NCI-H460 (cell line): ENCODE data around the gene ACMSD. TPM values are rescaled to one million over a fixed set of nuclear protein-coding genes. Genes with fewer than 3 reads are reported as not detected.
"Not testable (repeated sequence)": the region's sequence is repeated elsewhere in the genome, so short reads cannot be mapped to it uniquely, and the experiment has no call there.

Experiments
- DNase-seq: peaks from one replicate; pipeline ENCODE4 v3.0.0-alpha.2; 2016; ENCODE audit warnings: low read depth; ENCODE audit errors: extremely low read depth
- total RNA-seq: library from RNA; depleted of rRNA; stranded (reverse); fragments of >200 nt; shearing (Covaris generic); gene quantifications from 2 replicates; pipeline ENCODE4 v1.2.3, GENCODE V29; 2014

ACMSD gene
- total RNA-seq, 1 experiment from 2014 or later, result not detected

DNA sequence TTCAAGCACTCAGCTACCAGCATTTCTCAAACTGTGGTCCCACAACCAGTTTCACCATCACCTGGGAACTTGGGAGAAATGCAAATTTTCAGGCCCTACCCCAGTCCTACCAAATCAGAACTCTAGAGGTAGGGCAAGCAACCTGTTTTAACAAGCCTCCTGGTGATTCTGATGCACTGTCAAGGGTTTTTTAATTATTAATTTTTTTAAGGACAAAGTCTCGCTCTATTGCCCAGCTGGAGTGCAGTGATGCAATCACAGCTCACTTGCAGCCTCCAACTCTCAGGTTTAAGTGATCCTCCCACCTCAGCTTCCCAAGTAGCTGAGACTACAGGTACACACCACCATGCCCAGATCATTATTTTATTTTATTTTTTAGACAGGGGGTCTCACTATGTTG is 7.8 kb downstream of the ACMSD start:
- DNase-seq, result no peak

DNA sequence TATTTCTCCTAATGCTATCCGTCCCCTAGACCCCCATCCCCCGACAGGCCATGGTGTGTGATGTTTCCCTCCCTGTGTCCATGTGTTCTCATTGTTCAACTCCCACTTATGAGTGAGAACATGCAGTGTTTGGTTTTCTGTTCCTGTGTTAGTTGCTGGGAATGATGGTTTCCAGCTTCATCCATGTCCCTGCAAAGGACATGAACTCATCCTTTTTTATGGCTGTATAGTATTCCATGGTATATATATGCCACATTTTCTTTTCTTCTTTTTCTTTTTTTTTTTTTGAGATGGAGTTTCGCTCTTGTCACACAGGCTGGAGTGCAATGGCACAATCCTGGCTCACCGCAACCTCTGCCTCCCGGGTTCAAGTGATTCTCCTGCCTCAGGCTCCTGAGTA is 9.2 kb downstream of the ACMSD start:
- not testable (repeated sequence) for DNase-seq

GRCh38 chr2:134852518-134852917 is 14.1 kb downstream of the ACMSD start:
- DNase-seq, result no peak

- DNase-seq, result no peak
These were observed 17.3 kb downstream of the ACMSD start for GRCh38 chr2:134855709-134856108.

GRCh38 chr2:134858245-134858644 is 19.8 kb downstream of the ACMSD start:
- no peak for DNase-seq

GRCh38 chr2:134861173-134861572 is 22.8 kb downstream of the ACMSD start:
- DNase-seq, result no peak

DNA sequence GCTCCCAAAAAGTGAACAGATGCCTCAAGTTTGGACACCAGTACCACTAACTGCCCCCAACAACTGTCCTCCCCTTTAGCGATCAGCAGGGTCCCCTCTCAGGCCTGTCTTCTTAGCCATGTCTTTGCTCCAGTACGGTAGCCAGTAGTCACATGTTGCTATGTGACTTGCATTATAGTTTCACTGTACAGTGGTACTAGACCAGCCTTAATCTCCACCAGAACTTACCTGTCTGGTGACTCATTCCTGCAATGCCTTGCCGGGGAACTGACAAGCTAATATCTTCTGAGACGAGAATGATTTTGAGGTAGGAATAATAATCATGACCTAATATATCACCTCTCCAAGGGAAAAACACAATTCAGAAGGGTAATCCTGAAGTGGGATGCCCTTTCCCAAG is 23.7 kb downstream of the ACMSD start:
- DNase-seq, result no peak

DNA sequence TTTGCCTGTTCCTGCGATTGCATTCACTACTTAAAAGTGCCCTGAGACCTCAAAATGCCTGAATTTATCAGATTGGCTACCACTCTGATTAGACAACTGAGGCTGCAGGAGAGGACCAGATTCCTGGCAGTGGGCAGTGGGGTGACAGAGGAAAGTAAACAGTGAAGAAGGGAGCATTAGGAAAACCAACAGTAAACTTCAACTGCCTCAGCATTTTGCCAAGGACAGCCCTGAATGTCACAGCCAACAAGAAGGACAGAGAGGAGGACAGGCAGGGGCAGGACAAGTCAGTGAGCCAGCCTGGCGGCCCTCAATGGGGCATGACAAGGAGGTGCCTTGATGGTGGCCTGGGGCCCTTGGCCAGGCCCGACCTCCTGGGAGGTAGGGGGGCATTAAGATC is 24.3 kb downstream of the ACMSD start:
- no peak for DNase-seq

DNA sequence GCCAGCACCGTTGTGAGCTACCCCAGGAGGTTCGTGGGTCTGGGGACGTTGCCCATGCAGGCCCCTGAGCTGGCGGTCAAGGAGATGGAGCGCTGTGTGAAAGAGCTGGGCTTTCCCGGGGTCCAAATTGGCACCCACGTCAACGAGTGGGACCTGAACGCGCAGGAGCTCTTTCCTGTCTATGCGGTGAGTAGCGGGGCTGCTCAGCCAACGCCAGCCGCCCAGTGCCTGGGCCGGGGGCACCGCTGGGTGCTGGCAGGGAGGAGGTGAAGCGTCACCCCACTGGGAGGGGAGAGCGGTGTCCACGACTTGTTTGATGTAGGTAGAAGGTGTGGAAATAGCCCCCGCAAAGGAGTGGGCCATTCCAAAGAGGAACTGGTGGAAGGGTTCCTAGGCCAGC is 25.0 kb downstream of the ACMSD start:
- DNase-seq, result no peak

DNA sequence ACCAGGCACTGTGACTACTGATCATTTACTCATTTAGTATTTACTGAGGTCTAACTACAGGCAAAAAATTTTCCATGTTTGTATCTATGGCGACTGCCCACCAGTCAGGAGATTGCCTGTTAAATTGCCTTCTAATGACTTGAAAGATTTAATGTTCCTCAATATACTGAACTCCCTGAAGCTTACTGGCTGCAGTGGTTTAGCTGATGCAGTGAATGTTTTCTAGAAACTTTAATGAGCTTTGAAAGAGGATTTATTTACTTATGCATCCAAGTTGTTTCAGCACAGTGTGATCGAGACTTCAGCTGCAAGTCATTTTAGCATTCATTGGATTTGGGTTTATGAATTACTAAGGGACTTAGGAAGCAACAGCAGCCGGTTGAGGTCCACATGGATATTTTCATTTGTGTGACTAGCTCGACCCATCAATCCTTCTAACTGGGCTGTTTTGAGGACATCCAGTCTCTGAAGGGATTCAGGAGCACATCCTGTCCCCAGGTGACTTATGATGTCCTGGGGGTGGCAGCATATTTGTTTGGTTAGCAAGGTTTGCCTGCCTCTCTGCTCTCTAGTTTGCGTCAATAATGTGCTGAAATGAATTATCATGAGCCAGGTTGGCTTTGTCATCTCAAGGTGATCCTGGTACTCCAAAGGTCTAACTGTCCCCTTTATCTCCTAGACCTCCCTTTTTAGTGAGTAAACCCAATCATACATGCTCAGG is 26.8 kb downstream of the ACMSD start:
- DNase-seq, result no peak

DNA sequence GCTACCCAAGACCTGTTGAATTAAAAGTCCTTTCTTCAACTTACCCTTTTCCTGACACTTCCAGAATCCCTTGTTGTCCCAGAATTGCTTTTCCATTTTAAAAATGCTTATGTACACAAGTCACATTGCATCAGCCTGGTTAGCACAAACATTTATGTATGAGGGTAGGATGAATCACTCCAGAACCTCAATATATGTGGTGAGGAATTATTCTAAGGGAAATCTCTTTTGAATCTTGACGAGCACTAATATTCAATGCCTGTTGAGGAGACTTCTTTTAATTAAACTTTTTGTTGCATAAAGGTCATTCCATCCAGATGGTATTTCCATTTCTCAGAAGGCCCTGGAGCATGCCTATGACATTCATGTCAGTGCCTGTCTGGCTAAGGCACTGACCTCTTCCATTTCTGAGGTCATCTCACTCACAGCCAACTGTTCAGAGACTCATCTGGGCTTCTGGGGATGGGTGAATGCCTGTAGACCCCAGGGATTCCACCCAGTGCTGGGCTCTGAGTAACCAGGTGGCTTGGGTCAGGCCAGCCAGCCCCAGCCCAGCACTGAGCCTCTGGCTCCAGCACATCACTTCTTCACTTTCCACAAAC is 28.2 kb downstream of the ACMSD start:
- no peak for DNase-seq

DNA sequence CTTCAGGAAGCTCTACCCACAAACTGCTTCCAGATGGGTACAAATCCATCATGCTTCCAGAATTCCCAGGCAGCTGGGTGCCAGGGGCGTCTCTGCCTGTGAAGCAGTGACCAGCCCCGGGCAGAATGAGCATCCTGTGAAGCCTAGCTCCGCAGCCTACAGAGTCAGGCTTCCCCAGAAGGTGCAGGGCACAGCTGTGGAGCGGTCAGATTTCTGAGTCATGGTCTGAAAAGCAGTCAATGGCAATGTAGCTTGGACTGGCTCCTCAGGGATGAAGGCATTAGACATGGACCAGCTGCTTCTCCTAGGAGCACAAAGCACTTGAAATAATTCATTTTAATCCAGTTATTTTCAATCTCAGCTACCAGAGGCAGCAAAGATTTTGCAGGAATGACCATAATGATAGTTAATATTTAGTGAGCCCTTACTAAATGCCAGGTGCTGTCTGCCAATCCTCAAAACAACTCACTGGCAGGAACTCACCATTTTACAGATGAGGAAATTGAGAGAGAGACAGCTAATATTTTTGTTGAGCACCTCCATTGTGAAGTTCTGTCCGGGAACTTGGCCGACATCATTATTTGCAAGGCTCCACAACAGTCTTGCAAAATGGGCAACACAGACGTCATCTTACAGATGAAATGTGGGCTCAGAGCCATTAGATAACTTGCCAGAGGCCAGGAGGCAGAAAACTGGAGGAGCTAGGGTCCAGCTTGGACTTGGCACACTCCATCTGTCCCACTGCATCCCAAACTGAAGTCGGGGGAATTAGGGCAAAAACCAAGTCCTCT is 31.7 kb downstream of the ACMSD start:
- no peak for DNase-seq

GRCh38 chr2:134873152-134873551 is 34.7 kb downstream of the ACMSD start:
- no peak for DNase-seq

GRCh38 chr2:134875309-134875708 is 36.9 kb downstream of the ACMSD start:
- no peak for DNase-seq

- DNase-seq, result no peak
These were observed 44.4 kb downstream of the ACMSD start for GRCh38 chr2:134882773-134883172.

DNA sequence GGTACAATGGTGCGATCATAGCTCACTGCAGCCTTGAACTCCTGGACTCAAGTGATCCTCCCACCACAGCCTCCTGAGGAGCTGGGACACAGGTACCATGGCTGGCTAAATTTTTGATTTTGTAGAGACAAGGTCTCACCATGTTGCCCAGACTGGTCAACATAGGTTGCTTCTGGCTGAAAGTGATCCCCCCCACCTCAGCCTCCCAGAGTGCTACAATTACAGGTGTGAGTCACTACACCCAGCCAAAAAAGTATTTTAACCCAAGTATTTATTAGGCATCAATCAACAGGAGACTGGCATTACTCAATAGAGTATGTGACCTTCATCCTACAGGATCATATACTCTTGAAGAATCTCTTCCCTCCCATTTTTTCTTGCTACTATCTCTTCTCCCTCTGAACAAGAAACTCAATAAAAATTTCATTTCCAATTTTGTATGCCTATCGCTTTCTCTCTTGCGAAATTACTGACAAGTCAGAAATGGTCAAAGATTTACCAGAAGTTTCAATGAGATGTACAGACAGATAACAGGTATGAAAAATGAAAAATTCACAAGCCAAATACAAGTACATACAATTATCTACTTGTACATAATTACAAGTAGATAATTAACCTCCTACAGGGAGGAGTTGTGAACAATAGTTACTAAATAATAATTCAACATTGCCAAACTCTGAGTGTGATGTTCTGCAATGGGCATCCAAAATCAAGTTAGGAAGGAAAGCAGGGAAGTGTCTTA is 45.3 kb downstream of the ACMSD start:
- DNase-seq, result no peak

DNA sequence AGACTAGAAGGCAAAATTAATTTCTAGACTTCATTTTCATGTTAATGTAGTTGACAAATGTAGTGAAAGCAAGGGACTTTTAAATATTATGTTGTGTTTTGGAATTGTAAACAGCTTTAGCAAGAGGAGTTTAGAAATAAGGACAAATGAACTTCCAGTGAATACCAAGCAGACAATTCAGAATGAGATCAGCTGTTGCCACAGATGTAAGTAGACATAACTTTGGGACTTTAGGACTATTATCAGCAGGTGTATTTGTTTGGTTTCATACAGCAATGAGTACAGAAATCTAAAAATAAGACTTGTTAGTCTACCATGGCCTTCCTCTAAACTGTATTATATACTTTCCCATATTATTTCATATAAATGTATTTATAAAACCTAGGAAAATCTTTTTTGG is 46.0 kb downstream of the ACMSD start:
- no peak for DNase-seq

GRCh38 chr2:134892282-134893035 is 54.0 kb downstream of the ACMSD start:
- DNase-seq, result no peak

GRCh38 chr2:134897932-134898331 is 59.5 kb downstream of the ACMSD start:
- DNase-seq, result no peak

GRCh38 chr2:134899204-134899603 is 60.8 kb downstream of the ACMSD start:
- DNase-seq, result no peak
